Raji (cell line): ENCODE measurements around the gene INPP5D.
A peak's percentile ranks its signal among the peaks of the same experiment; 100 is the strongest.

Experiments used
- POLR2A ChIP-seq: IDR thresholded peaks from 2 replicates; pipeline ENCODE4 v1.6.1; 2011; ENCODE audit warnings: low read depth, low read length, control low read depth; ENCODE audit not compliant: insufficient read depth

The INPP5D gene

DNA sequence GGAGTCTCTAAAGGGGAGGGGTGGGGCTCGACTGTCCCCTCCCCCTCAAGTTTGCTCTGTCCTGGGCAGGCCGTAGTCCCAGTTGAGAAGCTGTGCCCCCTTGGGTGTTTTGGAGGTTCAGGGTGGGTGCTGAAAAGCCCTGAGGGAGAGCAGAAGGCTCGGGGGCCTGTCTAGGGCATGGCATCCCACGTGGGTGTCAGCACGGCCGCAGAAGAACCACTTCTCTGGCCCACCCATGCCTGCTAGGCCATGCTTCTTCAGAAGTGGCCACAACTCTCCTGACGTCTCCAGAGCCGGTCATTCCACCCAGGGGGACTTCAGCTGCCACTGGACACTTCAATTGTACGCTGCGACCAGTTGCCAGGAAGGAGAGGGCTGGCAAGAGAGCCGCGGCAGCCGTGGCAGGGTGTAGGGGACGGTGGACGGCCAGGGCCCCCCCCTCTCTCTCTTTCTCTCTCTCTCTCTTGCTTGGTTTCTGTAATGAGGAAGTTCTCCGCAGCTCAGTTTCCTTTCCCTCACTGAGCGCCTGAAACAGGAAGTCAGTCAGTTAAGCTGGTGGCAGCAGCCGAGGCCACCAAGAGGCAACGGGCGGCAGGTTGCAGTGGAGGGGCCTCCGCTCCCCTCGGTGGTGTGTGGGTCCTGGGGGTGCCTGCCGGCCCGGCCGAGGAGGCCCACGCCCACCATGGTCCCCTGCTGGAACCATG, at the start of gene INPP5D:
INPP5D (plus strand) TSS at position 546 of the 704 bp plus-strand sequence; CDS start at position 683, 137 bp downstream.
- peak; percentile 92 for TF ChIP-seq POLR2A

DNA sequence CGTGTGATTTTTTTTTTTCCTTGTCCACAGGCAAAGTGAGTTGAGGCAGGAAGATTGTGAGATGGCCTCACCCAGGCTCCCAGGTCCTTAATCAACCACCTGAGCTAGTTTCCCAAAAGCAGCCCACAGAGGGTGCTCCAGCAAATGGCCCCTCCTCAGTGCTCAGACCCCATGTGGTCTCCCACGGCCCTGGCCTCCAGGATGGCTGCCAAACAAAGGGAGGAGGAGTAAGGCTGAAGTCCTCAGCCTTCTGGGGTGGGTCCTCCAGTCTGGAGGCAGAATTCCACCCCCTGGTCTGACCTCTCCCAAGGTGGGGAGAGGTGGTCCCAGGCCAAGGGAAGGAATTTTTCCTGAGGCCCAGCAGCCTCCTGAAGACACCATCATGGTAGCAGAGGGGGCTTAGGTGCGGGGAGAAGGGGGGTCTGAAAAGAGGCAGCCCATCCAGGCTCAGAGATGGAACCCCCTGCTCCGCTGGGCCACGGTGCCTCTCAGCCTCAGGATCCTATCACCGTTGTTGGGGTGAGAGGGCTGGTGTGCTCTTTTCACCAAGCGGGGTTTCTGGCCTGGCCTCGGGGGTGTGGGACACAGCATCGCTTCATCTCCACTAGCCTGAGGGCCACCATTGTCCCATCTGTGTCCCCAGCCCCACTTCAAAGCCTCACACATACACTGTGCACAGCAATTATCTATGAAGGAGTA, 49.4 kb upstream of the INPP5D start:
- TF ChIP-seq POLR2A, result no peak

DNA sequence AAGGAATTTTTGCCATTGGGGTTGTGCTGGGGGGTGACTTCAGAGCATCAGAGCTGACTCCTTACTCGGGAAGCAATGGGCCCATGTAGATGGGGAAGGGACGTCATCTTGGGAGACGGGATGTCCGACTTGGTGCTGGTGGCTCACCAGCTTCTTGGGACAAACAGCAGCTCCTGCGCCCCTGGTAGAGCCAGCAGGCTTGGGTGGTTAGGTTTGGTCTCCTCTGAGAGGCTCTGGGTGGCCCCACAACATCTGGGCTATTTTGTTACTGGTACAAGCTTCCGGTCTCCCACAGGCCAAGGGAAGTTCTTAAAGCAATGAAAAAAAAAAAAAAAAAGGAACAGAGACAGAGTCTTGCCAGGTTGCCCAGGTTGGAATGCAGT, 48.9 kb upstream of the INPP5D start:
- TF ChIP-seq POLR2A, result no peak

DNA sequence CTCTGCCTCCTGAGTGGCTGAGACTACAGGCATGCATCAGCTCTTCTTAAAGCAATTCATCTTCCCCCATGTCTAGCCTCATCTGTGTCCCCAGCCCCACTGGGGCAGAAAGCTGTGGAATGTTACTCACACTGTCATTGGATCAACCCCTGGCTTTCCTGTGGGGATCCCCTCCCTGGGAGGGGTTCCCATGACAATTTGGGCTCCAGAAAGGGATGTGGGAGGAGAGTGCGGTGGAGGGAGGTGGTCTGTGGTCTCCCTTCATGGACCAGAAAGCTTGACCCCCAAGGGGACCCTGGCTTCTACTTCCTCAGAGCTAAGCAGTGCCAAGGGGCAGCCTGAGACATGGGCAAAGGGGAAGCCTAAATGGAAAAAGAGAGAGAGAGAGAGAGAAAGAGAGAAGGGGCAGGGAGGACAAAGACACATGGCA, 48.4 kb upstream of the INPP5D start:
- TF ChIP-seq POLR2A, result no peak

DNA sequence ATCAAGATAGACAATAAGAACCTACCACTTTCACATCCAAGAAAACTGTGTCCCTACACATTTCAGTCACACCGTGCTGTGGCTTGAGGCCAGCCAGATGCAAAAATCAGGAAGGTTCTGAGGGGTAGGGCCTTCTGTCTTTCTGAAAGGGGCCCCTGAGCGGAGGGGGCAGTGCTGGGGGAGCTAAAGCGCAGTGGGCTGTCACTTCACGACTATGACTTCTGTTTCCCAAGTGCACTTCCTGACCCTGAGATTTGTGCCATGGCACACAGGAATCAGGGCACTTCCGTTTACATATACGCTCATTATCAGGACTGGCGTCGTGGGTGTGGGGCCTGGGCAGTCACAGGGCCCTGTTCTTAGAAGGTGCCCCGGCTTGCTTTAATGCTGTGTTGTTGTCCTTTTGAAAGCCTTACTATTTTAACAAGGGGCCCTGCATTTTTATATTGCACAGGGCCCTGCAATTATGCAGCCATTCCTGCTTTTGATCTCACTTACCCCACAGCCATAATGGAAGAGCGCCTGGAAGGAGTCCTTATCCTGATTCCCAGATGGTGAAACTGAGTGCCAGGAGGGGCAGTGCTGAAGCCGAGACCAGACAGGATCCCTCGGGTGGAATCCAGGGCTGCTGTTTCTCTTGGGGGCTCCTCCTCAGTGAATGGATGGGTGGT, 47.7 kb upstream of the INPP5D start:
- TF ChIP-seq POLR2A, result no peak

DNA sequence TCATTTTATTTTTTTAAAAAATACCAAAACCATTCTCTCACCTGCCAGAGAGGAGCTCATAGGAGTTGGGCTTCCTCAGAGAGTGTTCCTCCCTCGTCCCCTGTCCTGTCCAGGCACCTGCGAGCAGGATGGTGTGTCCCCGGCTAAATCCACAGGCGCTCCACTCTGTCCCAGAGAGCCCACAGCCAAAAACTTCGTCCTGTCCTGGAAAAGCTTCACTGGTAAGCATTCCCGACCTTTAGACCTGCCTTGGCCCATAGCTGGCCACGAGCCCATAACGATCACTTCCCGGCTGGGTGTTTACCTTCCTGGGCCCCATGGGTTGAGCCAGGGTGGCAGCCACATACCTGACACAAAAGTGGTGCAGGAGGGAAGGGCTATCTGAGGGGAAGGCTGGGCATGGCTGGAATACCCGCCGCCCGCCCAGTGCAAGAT, 47.1 kb upstream of the INPP5D start, which contains the start of gene NGEF:
NGEF (minus strand) TSS at position 230 of the 435 bp plus-strand sequence. CDS start 38,366 bp downstream, outside the sequence.
- no peak for TF ChIP-seq POLR2A

DNA sequence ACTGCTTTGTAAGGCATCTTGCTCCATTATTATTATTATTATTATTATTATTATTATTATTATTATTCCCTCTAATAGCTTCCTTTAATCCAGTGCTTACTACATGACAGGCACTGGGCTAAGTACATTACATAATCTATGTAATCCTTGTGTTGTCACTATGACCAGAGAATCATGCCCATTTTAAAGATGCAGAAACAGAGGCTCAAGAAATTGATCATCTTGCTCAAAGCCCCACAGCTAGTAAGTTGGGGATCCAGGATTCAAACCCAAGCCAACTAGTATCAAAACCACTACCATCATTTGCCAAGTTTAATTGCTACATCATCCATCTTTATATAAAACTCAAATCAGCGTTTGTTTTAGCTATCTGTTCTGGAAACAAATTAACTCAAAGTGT, 46.5 kb upstream of the INPP5D start:
- TF ChIP-seq POLR2A, result no peak

DNA sequence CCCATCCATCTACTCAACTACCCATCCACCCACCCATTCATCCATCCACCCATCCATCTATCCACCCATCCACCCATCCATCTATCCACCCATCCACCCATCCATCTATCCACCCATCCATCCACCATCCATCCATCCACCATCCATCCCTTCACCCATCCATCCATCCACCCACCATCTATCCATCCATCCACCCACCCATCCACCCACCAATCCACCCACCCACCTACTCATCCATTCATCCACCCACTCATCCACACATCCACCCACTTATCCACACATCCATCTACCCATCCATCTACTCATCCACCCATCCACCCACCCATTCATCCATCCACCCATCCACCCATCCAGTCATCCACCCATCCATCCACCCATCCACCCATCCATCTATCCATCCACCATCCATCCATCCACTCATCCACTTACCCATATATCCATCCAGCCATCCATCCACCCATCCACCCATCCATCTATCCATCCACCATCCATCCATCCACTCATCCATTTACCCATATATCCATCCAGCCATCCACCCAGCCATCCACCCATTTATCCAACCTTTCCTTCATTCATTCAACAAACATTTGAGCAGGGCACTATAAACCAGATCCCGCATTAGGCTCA, 45.0 kb upstream of the INPP5D start:
- no peak for TF ChIP-seq POLR2A

DNA sequence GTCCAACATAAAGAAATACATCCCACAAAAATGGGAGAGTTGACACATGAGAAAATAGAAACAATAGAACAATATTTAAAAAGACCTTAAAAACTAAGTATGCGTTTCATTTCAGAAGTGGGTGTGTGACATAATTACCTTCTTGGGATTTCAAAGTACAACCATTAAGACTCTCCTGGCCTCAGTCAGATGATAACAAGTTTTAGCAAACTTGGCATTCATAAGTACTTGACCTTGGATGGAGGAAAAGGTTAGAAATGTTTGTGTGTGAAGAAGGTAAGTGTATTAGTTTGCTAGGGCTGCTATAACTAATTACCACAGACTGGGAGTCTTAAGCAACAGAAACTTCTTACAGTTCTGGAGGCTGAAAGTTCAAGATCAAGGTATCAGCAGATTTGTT, 42.2 kb upstream of the INPP5D start:
- no peak for TF ChIP-seq POLR2A

DNA sequence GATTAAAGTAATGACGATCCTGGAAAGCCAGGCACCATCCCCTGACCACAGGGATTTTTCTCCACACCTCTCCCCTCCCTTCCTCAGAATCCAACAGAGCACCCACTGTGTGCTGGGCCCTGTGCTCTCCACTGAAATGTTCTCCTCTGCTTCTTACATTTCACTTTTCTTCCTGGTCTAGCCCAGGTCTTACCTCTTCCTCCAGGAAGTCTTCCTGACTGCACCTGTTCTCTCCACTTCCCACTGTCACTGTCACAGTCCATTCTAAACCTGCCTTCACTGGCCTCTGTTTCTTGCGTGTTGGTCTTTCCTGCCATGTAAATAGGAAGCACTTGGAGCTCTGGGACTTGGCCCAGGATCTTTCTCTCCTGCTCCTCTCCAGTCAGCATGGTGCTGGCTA, 39.7 kb upstream of the INPP5D start:
- TF ChIP-seq POLR2A, result no peak

DNA sequence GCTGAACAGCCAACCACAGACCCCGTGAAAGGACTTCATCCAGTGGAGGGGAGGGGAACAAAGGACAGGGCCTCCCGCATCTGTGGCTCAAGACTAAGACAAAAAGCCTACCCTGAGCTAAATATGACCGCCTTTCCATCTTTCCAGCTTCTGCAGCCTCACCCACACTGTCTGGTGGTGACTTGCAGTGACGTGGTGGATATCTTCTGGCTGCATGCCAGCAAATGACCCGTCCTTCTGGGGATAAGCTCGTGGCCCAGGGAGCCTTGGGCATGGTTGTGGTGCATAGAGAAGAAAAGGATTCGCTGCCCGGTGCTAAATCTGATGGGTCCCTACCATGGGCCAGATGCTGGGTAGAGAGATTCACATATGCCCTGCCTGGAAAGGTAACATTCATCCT, 38.4 kb upstream of the INPP5D start:
- no peak for TF ChIP-seq POLR2A

DNA sequence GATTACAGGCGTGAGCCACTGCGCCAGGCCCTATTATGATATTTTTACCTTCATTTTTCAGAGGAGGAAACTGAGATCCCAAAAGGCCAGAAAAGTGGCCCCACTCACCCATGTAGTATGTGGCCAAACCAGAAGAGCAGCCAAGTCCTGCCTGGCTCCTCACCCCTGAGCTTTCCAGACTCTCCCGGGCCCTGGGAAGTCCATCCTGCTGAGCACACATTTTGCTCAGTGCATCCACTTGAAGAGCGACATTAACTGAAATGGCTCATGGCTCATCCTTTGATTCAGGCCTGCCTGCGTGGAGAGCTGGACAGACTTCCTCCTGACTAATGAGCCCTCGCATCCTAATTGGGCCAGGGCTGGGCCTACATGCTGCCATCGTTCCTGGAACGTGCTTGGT, 37.6 kb upstream of the INPP5D start:
- no peak for TF ChIP-seq POLR2A

DNA sequence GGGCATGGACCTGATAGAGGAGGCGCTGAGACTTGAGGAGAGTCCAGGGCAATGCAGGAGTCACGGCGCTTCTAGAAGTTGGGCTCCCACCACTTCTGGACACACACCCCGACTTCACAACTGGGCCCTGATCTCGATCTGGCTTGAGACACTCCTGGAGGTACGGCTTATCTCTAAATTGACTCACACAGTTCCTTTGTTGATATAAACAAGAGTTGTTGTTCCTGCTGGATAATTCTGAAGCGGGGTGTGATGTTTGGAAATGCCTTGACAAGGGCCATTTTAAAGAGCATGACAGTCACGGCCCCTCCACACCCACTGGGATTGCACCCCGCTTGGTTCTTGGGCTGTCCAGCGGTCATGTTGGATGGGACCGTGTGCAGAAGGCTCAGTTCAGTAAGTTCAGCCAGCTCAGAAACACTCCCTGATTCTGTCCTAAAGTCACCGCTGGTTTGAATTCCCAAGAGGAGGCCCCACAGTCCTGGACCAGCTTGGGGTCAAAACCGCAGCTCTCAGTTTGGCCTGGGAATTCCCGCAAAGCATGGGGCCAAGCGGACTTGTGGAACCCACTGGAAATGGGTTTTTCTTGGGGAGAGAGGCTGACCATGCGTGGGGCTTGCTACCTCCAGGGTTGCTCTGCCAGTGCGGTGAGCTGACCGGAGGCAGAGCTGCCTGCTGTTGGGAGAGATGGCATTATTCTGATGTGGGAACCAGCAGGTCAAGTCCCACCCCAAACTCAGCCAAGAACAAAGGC, 37.0 kb upstream of the INPP5D start:
- no peak for TF ChIP-seq POLR2A

DNA sequence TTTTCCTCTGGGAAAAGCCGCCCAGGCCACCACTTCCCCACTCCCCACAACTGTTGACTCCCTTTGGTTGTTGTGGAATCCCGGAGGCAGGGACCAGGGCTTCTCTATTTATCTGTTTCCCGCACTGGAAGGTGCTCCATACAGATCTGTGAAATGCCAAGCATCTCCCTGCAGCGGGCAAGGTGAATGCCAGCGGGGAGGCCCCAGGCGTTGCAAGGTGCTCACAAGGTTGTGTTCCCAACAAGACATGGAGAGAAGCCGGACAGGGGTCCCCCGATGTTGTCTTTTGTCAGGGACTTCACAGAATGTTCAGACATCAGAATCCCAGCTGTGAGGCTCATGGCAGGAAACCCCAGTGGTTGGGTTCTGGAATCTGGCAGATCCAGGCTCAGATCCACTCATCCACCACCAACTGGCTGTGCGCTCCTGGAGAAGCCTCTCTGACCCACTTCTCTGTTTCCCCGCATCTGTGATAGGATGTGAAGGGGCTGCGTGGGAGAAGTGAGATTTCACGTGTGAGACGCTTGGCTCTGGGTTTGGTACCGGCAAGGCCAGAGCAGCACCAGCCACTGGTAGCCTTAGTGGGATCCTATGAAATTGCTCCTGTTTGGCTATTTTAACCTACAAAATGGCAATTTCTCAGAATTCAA, 36.3 kb upstream of the INPP5D start:
- TF ChIP-seq POLR2A, result no peak
